Activated T-helper 1 cell treated with anti-CD3 and anti-CD28 coated beads, Interleukin-2, amount 50 U/mL, for 16 hours (primary cell): Measurements from ENCODE around the gene DOP1B.
"Not testable (repeated sequence)": the region's sequence is repeated elsewhere in the genome, so short reads cannot be mapped to it uniquely, and the experiment has no call there.

Source experiments
- DNase-seq, 2 donors: peaks; one replicate each; pipeline ENCODE4 v3.0.0-alpha.2; 2020; ENCODE audit warnings: low read depth in 1 of 2, low spot score in 1 of 2

DOP1B gene, protein sequence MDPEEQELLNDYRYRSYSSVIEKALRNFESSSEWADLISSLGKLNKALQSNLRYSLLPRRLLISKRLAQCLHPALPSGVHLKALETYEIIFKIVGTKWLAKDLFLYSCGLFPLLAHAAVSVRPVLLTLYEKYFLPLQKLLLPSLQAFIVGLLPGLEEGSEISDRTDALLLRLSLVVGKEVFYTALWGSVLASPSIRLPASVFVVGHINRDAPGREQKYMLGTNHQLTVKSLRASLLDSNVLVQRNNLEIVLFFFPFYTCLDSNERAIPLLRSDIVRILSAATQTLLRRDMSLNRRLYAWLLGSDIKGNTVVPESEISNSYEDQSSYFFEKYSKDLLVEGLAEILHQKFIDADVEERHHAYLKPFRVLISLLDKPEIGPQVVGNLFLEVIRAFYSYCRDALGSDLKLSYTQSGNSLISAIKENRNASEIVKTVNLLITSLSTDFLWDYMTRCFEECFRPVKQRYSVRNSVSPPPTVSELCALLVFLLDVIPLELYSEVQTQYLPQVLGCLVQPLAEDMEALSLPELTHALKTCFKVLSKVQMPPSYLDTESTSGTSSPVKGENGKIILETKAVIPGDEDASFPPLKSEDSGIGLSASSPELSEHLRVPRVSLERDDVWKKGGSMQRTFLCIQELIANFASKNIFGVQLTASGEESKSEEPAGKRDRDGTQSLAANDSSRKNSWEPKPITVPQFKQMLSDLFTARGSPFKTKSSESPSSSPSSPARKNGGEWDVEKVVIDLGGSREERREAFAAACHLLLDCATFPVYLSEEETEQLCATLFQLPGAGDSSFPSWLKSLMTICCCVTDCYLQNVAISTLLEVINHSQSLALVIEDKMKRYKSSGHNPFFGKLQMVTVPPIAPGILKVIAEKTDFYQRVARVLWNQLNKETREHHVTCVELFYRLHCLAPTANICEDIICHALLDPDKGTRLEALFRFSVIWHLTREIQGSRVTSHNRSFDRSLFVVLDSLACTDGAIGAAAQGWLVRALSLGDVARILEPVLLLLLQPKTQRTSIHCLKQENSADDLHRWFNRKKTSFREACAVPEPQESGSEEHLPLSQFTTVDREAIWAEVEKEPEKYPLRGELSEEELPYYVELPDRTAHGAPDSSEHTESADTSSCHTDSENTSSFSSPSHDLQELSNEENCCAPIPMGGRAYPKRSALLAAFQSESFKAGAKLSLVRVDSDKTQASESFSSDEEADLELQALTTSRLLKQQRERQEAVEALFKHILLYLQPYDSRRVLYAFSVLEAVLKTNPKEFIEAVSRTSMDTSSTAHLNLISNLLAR (N-terminal part only)

DNA sequence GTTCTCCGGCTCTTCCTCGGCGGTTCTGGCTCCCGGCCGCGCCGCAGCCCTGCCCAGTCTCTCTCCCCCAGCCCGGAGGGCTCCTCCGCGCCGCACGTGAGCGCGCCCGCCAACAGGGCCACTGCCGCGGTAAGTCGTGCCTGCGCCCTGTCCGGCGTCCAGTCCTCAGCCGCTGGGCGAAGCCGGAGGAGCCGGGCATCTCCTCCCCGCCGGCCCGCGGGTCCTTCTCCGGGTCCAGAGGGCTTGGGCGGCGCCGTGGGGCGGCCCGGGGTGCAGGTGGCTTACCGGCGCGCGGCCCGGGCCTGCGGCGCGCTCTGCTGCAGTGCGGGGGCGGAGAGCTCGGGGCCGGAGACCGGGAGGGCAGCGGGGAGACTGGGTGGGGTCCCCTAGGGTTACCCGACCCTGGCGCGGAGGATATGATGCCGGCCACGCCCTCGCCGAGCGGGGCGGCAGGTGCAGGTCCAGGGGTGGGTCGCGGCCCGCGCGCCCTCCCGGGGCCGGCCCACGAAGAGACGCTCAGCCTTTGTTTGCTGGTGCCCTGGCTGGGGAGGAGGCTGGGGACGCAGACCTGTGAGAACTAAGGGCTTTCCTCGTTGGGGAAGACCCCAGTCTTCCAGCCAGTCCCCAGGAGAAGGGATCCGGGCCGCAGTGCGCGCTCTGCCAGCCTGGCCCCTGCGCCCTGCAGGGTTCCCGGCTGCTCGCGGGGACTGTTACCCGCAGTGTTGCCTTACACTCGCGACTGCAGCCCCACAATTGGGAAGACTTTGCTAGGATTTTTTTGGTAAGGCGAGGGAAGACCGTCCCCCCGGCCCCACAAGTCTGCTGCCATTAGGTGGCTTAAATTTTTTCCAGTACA is at the start of gene DOP1B:
DOP1B (plus strand) TSS at position 10 of the 856 bp plus-strand sequence. CDS start 7,910 bp downstream, outside the sequence.
- DNase-seq: peak in 1 of 2 donors; percentile 18

DNA sequence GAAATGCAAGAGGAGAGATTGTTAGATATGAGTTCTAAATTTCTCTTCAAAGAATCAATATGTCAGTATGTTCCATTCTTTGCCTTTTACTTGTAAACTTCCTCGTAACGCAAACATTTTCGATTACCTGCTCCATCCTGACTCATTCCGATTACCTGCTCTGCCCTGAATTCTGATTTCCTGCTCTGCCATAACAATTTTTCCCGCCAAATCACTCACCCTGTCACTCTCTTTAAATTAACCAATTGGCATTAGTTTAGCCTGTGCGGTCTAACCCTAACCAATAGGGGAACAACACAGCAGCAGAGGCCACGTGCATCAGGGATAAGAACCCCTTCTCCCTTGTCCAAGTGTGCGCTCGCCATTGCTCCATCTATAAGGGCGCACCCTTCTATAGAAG is 46.8 kb upstream of the DOP1B start:
- no peak for DNase-seq

- DNase-seq: no peak
Observed at GRCh38 chr21:36111238-36111637, 45.4 kb upstream of the DOP1B start.

DNA sequence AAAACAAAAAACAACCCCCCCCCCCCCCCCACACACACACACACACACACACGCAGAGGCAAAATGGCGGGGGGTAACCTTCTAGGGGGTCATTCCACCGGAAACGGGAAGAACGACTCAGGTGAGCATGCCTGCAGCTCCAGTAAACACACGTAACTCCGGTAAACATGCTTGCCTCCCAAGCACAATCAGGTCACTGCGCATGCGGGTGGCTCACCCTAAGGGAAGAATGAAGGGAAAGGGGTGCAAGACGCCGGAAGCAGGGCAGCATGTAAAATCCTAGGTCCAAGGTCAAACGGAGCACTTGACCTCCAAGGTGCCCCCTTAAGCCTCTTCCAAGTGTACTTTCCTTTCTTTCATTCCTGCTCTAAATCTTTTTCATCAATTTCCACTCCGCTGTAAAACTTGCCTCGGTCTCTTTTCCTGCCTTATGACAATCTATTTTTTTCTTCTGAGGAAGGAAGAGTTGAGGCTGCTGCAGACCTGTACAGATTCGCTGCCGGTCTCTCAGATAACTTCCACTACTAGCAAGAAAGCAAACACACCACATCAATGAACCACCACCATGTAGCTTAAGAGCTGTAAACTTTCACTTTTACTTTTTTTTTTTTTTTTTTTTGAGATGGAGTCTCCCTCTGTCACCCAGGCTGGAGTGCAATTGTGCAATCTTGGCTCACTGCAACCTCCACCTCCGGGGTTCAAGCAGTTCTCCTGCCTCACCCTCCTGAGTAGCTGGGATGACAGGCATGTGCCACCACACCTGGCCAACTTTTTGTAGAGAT is 42.8 kb upstream of the DOP1B start:
- peak in 1 of 2 donors; percentile 22 for DNase-seq

DNA sequence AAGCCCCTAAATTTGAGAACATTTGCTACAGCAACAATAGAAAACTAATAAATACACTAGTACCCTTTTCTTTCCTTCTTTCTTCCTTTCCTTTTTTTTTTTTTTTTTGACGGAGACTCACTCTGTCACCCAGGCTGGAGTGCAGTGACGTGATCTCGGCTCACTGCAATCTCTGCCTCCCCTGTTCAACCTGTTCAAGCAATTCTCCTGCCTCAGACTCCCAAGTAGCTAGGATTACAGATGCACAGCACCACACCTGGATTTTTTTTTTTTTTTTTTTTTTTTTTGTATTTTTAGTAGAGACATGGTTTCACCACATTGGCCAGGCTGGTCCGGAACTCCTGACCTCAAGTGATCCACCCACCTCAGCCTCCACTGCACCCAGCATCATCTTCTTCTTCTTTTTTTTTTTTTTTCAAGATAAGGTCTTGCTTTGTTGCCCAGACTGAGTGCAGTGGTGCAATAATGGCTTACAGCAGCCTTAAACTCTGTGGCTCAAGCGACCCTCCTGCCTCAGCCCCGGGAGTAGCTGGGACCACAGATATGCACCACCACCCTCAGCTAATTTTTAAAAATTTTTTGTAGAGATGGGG is 41.4 kb upstream of the DOP1B start:
- DNase-seq: no peak

DNA sequence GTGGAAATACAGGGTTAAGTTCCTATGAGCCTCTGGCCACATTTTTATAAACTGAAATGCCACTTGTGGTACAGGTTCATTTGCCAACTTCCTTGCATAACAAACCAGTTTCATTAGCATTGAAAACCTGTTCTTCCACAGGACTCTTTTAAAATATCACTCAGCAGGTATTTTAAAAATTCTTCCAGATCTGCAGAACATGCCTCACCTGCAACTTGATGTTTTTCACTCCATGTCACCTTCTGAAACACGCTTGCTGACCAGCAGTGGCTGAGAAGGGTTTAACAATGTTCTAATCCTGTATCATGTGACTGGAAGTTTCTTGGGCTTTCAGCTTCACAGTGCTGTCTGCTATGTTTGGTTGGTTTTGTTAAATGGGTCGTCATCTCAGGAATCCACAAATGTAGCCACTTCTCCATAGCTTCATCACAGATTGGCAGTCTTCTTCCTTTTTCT is 39.3 kb upstream of the DOP1B start:
- no peak for DNase-seq

DNA sequence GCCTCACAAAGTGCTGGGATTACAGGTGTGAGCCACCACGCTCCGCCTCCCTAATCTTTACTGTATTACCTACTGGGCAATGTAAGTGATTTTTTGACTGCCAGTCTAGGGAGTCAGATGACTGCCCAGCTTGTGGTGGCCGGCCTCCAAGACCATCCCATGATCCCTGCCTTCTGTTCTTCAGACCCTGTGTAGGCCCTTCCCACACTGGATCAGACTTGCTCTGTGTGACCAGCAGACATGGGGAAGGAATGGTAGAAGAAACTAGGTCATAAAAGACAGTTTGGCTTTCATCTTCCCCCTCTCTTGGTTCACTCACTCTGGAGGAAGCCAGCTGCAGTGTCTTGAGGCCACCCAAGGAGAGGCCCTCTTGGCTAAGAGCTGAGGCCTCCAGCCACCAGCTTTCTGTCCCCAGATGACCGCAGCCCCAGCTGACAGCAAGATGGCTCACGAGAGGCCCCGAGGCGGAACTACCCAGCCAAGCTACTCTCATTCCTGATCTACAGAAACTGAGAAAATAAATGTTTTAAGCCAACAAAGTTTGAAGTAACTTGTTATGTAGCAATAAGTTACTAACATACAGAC is 36.2 kb upstream of the DOP1B start:
- DNase-seq: no peak

- no peak for DNase-seq
Observed at GRCh38 chr21:36122977-36123376, 33.6 kb upstream of the DOP1B start.

- no peak for DNase-seq
Observed at GRCh38 chr21:36124395-36124794, 32.2 kb upstream of the DOP1B start.

GRCh38 chr21:36125512-36126207 is 31.0 kb upstream of the DOP1B start:
- DNase-seq: no peak

DNA sequence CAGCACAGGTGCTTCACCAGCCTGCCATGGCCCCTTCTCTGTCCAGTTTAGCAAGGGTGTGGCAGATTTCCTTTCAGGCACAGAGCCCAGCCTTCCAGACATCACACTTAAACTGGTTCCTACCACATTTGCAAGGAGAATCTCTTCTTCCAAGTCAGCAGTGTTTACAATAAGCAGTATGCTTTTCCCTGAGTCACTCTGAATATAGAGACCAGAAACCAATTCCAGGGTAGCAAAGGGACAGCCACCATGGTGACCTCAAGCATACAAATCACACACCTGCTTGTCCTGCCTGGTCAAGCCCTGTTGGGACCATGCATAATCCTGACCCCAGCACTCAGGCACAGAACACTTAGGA is 30.4 kb upstream of the DOP1B start:
- DNase-seq: no peak

DNA sequence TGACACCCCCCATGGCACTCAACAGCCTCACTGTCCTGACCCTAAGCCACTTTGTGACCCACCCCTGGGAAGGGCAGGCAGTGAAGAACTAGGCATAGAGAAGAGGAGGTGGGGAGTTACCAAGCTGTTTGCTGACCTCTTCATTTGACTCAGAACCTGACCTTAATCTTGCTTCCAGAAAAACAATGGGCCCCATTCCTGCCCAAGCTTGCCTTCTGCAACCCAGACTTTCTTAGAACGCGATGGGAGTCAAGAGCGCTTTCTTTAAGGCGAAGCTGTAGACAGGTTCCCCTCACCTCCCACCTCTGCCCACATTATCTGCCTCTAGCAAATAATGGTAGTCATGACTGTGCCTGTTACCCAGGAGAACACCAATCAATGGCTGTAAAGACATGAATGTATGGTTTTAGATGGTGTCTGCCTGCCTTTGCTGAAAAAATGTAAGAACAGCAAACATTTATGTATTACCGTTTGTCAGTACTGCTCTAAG is 30.0 kb upstream of the DOP1B start:
- no peak for DNase-seq

DNA sequence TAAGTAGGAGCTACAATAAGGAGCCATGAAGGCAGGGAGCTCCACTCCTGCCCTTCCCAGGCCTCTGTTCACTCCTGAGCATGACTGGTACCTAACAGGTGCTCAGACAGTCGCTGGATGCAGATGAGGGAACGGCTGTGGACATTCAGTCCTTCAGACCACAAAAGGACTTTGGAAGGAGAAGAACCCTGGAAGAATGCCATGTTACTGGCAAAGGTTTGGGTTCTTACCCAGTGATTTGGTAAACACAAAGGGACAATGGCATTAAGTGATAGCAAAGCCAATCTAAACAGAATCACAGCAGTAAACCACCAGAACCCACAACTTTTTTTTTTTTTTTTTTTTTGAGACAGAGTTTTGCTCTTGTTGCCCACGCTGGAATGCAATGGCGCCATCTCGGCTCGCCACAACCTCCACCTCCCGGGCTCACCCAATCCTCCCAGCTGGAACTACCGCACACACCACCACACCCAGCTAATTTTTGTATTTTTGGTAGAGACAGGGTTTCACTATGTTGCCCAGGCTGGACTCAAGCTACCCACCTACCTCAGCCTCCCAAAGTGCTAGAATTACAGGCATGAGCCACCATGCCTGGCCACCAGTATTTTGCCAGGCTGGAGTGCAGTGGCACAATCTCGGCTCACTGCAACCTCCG is 29.2 kb upstream of the DOP1B start:
- no peak for DNase-seq

DNA sequence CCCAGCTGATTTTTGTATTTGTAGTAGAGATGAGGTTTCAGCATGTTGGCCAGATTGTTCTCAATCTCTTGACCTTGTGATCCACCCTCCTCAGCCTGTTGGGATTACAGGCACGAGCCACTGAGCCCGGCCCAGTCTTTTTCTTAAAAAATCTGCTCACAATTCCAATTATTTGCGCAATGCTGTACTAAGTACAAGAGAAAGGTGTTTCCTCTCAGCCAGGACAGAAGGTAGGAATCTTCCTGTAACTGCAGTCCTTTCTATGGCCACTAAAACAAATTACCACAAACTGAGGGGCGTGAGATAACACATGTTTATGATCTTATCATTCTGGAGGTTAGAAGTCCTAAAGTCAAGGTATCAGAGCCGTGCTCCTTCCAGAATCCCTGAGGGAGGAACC is 28.6 kb upstream of the DOP1B start:
- no peak for DNase-seq

- no peak for DNase-seq
Observed at GRCh38 chr21:36129219-36129618, 27.4 kb upstream of the DOP1B start.

DNA sequence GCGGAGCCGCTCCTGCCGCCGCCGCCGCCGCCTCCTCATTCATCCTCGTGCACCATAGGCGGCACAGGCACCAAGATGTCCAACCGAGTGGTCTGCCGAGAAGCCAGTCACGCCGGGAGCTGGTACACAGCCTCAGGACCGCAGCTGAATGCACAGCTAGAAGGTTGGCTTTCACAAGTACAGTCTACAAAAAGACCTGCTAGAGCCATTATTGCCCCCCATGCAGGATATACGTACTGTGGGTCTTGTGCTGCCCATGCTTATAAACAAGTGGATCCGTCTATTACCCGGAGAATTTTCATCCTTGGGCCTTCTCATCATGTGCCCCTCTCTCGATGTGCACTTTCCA is 26.2 kb upstream of the DOP1B start:
- DNase-seq: not testable (repeated sequence)

GRCh38 chr21:36130839-36131238 is 25.8 kb upstream of the DOP1B start:
- DNase-seq: not testable (repeated sequence)

- no peak for DNase-seq
Observed at GRCh38 chr21:36132696-36133095, 23.9 kb upstream of the DOP1B start.
